HEK293 (cell line): ENCODE results near the gene ZNF222.
A peak's percentile ranks its signal among the peaks of the same experiment; 100 is the strongest.

ENCODE experiments used
- BCL11B ChIP-seq: fragments of 450-650 bp; formaldehyde crosslinking; IDR thresholded peaks from 2 replicates; pipeline ENCODE4 v1.5.1; 2016; ENCODE audit warnings: low read depth, missing biosample characterization, missing genetic modification characterization
- HOXD13 ChIP-seq: sonication (generic); formaldehyde crosslinking; IDR thresholded peaks from 2 replicates; pipeline ENCODE4 v1.8.0; 2022; ENCODE audit warnings: missing genetic modification reagents, borderline replicate concordance
- IKZF3 ChIP-seq: fragments of 450-650 bp; IDR thresholded peaks from 2 replicates; pipeline ENCODE4 v1.5.0; 2018; ENCODE audit warnings: missing biosample characterization, mild to moderate bottlenecking, missing genetic modification characterization, moderate library complexity
- KLF1 ChIP-seq: fragments of 450-650 bp; formaldehyde crosslinking; IDR thresholded peaks from 2 replicates; pipeline ENCODE4 v1.5.1; 2016; ENCODE audit warnings: missing biosample characterization, missing genetic modification characterization
- PRDM1 ChIP-seq: fragments of 450-650 bp; formaldehyde crosslinking; IDR thresholded peaks from 2 replicates; pipeline ENCODE4; 2016; ENCODE audit warnings: missing biosample characterization, missing genetic modification characterization
- PRDM2 ChIP-seq: fragments of 450-650 bp; formaldehyde crosslinking; IDR thresholded peaks from 2 replicates; pipeline ENCODE4 v1.5.1; 2016; ENCODE audit warnings: missing biosample characterization, missing genetic modification characterization, borderline replicate concordance
- REPIN1 ChIP-seq: fragments of 450-650 bp; formaldehyde crosslinking; IDR thresholded peaks from 2 replicates; pipeline ENCODE4 v1.5.1; 2017; ENCODE audit warnings: missing biosample characterization, missing genetic modification characterization, low read depth
- ZBTB1 ChIP-seq: fragments of 450-650 bp; formaldehyde crosslinking; IDR thresholded peaks from 2 replicates; pipeline ENCODE4 v1.5.1; 2016; ENCODE audit warnings: missing biosample characterization, missing genetic modification characterization
- ZBTB6 ChIP-seq: fragments of 450-650 bp; formaldehyde crosslinking; IDR thresholded peaks from 2 replicates; pipeline ENCODE4 v1.5.1; 2017; ENCODE audit warnings: missing biosample characterization, missing genetic modification characterization
- ZNF10 ChIP-seq: fragments of 450-650 bp; formaldehyde crosslinking; IDR thresholded peaks from 2 replicates; pipeline ENCODE4 v1.5.1; 2017; ENCODE audit warnings: missing biosample characterization, missing genetic modification characterization
- ZNF132 ChIP-seq: fragments of 450-650 bp; formaldehyde crosslinking; IDR thresholded peaks from 2 replicates; pipeline ENCODE4 v1.5.1; 2017; ENCODE audit warnings: missing biosample characterization, missing genetic modification characterization, borderline replicate concordance
- ZNF175 ChIP-seq: fragments of 450-650 bp; formaldehyde crosslinking; IDR thresholded peaks from 2 replicates; pipeline ENCODE4 v1.5.1; 2016; ENCODE audit warnings: missing biosample characterization, missing genetic modification characterization
- ZNF24 ChIP-seq: fragments of 450-650 bp; formaldehyde crosslinking; IDR thresholded peaks from 2 replicates; pipeline ENCODE4 v1.5.1; 2016; ENCODE audit warnings: missing biosample characterization, missing genetic modification characterization
- ZNF248 ChIP-seq: fragments of 450-650 bp; formaldehyde crosslinking; IDR thresholded peaks from 2 replicates; pipeline ENCODE4 v1.5.1; 2017; ENCODE audit warnings: missing biosample characterization, missing genetic modification characterization
- ZNF610 ChIP-seq: fragments of 450-650 bp; formaldehyde crosslinking; IDR thresholded peaks from 2 replicates; pipeline ENCODE4 v1.5.1; 2016; ENCODE audit warnings: missing biosample characterization, missing genetic modification characterization, borderline replicate concordance
- ZNF654 ChIP-seq: fragments of 450-650 bp; formaldehyde crosslinking; IDR thresholded peaks from 2 replicates; pipeline ENCODE4 v1.5.1; 2016; ENCODE audit warnings: low read depth, missing biosample characterization, missing genetic modification characterization
- ZNF692 ChIP-seq: fragments of 450-650 bp; formaldehyde crosslinking; IDR thresholded peaks from 2 replicates; pipeline ENCODE4 v1.5.1; 2016; ENCODE audit warnings: missing biosample characterization, missing genetic modification characterization
- ZNF747 ChIP-seq: fragments of 450-650 bp; formaldehyde crosslinking; IDR thresholded peaks from 2 replicates; pipeline ENCODE4 v1.5.1; 2016; ENCODE audit warnings: missing biosample characterization, missing genetic modification characterization
- ZXDB ChIP-seq: fragments of 450-650 bp; formaldehyde crosslinking; IDR thresholded peaks from 2 replicates; pipeline ENCODE4 v1.5.1; 2016; ENCODE audit warnings: missing biosample characterization, missing genetic modification characterization
- TF ChIP-seq, protein P1 (sequence below): fragments of 450-650 bp; formaldehyde crosslinking; IDR thresholded peaks from 2 replicates; pipeline ENCODE4 v1.5.1; 2016; ENCODE audit warnings: missing biosample characterization, missing genetic modification characterization, low read depth
- TF ChIP-seq, protein P2 (sequence below): fragments of 450-650 bp; formaldehyde crosslinking; conservative IDR thresholded peaks from 2 replicates; pipeline ENCODE4 v1.5.1; 2016; ENCODE audit warnings: low read depth, missing biosample characterization, missing genetic modification characterization
- TF ChIP-seq, protein P3 (sequence below): fragments of 450-650 bp; formaldehyde crosslinking; IDR thresholded peaks from 2 replicates; pipeline ENCODE4 v1.5.1; 2016; ENCODE audit warnings: missing biosample characterization, missing genetic modification characterization

The ZNF222 gene

DNA sequence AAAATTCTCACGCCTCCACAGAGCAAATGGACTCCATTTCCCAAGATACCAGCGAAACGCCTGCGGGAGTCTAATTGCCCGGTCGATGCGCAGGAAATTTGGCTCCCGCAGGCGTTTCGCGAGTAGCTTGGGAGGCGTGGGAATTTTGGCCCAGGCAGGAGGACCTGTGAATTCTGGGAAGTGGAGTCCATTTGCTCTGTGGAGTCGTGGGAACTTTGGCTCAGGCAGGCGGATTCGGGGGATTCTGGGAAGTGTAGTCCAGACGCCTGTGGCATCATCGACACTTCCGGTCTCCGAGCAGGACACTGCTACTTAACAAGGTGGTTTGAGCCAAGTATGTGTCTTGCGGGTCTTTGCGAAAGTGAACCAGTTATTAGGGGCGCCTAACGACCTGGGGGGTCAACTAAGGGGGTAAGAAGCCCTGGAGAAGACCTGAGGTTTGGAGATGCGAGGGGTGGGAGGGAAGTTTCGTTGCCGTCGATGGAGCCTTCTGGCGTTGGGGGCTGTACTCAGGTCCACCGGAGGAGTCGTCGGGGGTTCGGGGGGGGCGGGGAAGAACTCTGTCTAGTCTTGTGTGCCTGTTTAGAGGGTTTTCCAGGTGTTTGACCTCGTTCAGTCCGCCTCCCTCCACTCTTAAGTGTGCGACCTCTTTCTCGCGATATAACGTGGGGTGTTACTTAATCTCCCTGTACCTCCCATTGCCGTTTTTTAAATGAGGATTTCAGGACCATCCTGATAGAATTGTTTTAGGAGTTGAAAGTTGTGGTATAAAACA lies 41.1 kb upstream of the ZNF222 start, which contains the start of gene ZNF155 (continued):
- TF ChIP-seq, protein P1, sequence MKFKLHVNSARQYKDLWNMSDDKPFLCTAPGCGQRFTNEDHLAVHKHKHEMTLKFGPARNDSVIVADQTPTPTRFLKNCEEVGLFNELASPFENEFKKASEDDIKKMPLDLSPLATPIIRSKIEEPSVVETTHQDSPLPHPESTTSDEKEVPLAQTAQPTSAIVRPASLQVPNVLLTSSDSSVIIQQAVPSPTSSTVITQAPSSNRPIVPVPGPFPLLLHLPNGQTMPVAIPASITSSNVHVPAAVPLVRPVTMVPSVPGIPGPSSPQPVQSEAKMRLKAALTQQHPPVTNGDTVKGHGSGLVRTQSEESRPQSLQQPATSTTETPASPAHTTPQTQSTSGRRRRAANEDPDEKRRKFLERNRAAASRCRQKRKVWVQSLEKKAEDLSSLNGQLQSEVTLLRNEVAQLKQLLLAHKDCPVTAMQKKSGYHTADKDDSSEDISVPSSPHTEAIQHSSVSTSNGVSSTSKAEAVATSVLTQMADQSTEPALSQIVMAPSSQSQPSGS (tag by site-specific recombination) = no peak
- TF ChIP-seq PRDM2 (tag by site-specific recombination) (no peak), ZNF654 (tag by site-specific recombination) (no peak), ZBTB6 (tag by site-specific recombination) (peak; percentile 73; the same call in 1 of the 2 replicates), ZNF610 (tag by site-specific recombination) (0 out of 2 replicates have a peak, but pooled peaks have one; percentile 21), ZNF24 (tag by site-specific recombination) (peak; percentile 39; the same call in 1 of the 2 replicates), ZNF248 (tag by site-specific recombination) (no peak), ZNF10 (peak; percentile 22; the same call in 1 of the 2 replicates), ZBTB1 (no peak), ZNF132 (tag by site-specific recombination) (no peak), IKZF3 (peak; percentile 100), ZNF747 (tag by site-specific recombination) (no peak), REPIN1 (tag by site-specific recombination) (no peak), HOXD13 (CRISPR knock-in tag) (no peak), BCL11B (peak; percentile 75; the same call in 1 of the 2 replicates), PRDM1 (tag by site-specific recombination) (no peak), ZXDB (tag by site-specific recombination) (peak; percentile 87), KLF1 (peak; percentile 22; the same call in 1 of the 2 replicates), ZNF175 (tag by site-specific recombination) (no peak), ZNF692 (tag by site-specific recombination) (peak; percentile 66)
- TF ChIP-seq, protein P2, sequence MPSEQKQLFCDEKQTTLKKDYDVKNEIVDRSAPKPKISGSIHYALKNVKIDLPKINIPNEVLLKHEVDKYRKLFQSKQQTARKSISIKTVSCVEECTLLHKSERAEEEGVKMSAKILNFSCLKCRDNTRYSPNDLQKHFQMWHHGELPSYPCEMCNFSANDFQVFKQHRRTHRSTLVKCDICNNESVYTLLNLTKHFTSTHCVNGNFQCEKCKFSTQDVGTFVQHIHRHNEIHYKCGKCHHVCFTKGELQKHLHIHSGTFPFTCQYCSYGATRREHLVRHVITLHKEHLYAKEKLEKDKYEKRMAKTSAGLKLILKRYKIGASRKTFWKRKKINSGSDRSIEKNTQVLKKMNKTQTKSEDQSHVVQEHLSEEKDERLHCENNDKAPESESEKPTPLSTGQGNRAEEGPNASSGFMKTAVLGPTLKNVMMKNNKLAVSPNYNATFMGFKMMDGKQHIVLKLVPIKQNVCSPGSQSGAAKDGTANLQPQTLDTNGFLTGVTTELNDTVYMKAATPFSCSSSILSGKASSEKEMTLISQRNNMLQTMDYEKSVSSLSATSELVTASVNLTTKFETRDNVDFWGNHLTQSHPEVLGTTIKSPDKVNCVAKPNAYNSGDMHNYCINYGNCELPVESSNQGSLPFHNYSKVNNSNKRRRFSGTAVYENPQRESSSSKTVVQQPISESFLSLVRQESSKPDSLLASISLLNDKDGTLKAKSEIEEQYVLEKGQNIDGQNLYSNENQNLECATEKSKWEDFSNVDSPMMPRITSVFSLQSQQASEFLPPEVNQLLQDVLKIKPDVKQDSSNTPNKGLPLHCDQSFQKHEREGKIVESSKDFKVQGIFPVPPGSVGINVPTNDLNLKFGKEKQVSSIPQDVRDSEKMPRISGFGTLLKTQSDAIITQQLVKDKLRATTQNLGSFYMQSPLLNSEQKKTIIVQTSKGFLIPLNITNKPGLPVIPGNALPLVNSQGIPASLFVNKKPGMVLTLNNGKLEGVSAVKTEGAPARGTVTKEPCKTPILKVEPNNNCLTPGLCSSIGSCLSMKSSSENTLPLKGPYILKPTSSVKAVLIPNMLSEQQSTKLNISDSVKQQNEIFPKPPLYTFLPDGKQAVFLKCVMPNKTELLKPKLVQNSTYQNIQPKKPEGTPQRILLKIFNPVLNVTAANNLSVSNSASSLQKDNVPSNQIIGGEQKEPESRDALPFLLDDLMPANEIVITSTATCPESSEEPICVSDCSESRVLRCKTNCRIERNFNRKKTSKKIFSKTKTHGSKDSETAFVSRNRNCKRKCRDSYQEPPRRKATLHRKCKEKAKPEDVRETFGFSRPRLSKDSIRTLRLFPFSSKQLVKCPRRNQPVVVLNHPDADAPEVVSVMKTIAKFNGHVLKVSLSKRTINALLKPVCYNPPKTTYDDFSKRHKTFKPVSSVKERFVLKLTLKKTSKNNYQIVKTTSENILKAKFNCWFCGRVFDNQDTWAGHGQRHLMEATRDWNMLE (tag by site-specific recombination) = peak; percentile 76
- TF ChIP-seq, protein P3, sequence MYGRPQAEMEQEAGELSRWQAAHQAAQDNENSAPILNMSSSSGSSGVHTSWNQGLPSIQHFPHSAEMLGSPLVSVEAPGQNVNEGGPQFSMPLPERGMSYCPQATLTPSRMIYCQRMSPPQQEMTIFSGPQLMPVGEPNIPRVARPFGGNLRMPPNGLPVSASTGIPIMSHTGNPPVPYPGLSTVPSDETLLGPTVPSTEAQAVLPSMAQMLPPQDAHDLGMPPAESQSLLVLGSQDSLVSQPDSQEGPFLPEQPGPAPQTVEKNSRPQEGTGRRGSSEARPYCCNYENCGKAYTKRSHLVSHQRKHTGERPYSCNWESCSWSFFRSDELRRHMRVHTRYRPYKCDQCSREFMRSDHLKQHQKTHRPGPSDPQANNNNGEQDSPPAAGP (tag by site-specific recombination) = no peak; the same call in none of the 2 replicates
